Dendritic cell treated with granulocyte-macrophage colony-stimulating factor and Interleukin-4, amounts not matched to agents 40 ng/mL and 50 ng/mL, for 4 days (primary cell): ENCODE data around the gene CUBN.
"Not testable (repeated sequence)": the region's sequence is repeated elsewhere in the genome, so short reads cannot be mapped to it uniquely, and the experiment has no call there.

ENCODE experiments used
- H3K27ac Mint-ChIP-seq: one replicate; pipeline ENCODE4 v1.8.0; 2022; ENCODE audit warnings: mild to moderate bottlenecking, mixed read lengths
- H3K27me3 Mint-ChIP-seq: one replicate; pipeline ENCODE4 v1.8.0; 2022; ENCODE audit warnings: mild to moderate bottlenecking, mixed read lengths
- H3K36me3 Mint-ChIP-seq: one replicate; pipeline ENCODE4 v1.8.0; 2022; ENCODE audit warnings: low read depth, mixed read lengths
- H3K4me1 Mint-ChIP-seq: one replicate; pipeline ENCODE4 v1.8.0; 2022; ENCODE audit warnings: low read depth, mixed read lengths
- H3K4me3 Mint-ChIP-seq: one replicate; pipeline ENCODE4 v1.8.0; 2022; ENCODE audit warnings: mild to moderate bottlenecking, moderate library complexity, mixed read lengths
- H3K9me3 Mint-ChIP-seq: one replicate; pipeline ENCODE4 v1.8.0; 2022; ENCODE audit warnings: mixed read lengths
- intact Hi-C: fragments of 100-400 bp; cut with micrococcal nuclease; formaldehyde crosslinking; loops from one replicate; pipeline ENCODE4 v1.15.0; 2022

Gene CUBN

DNA sequence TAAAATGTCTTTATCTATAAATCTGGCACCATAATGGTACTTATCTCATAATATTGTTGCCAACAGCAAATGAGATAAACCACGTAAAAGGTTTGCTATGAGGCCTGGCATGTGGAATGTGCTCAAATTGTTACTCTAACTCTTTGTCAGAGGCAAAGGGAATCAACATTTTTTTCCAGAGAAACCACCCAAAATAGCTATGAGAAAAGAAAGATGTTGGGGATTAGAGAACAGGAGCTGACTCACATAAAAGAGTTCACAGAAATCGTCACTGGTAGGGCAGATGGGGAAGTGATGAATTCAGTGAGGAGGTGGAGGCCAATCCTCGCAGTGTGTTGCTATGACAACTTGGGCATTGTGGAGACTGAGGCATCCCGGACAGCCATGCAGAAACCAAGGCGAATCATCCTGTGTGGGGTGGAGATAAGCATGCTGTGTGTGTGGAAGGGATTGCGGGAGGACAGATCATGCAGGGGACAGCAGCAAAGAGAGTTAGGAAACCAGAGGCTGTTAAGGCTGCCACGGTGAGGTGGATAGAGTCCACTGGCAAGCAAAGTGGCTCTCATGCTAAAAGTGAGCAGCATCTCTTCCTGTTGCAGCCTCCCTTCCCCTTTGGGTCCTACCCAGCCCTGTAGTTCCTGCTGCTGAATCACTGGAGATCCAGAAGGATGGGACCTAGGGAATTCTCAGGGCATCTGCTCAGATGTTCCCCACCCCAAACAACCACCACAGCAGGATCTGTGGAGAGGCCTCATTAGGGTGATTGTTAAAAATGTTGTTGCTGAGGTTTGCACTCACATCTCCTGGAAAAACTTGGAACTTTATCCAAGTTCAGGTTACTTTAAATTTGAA lies 103.9 kb downstream of the CUBN start:
- Mint-ChIP-seq H3K27ac (peak overlapping the region; percentile 89), H3K27me3 (no peaks in the 10 kb centered on the region), H3K36me3 (no peaks in the 10 kb centered on the region), H3K9me3 (no peaks in the 10 kb centered on the region), H3K4me3 (peak overlapping the region; percentile 44), H3K4me1 (peaks cover 39% of the 10 kb centered on the region)
- intact Hi-C loops = loop anchor here (2.0 kb wide), 1 partner anchor 203 kb away; the partner anchor contains the start of gene VIM

DNA sequence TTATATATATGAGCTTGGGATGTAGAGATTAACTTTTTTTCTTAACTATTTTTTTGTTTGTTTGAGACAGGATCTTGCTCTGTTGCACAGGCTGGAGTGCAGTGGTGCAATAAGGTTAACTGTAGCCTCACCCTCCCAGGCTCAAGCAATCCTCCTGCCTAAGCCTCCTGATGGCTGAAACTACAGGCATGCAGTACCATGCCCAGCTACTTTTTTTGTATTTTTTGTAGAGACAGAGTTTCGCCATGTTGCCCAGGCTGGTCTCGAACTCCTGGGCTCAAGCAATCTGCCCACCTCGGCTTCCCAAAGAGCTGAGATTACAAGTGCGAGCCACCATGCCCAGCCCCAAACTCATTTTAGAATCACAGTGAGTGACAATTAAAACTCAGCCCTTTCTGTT lies 105.2 kb downstream of the CUBN start:
- Mint-ChIP-seq H3K4me3 (no peak overlapping the region), H3K9me3 (peaks cover under 1% of the 10 kb centered on the region), H3K27me3 (no peaks in the 10 kb centered on the region), H3K4me1 (peaks cover 34% of the 10 kb centered on the region), H3K36me3 (no peaks in the 10 kb centered on the region), H3K27ac (peak overlapping the region; percentile 83)
- intact Hi-C loops = loop anchor here (1.0 to 5.0 kb wide), 3 partner anchors 112 to 204 kb away; partner anchors contain the start of gene VIM

DNA sequence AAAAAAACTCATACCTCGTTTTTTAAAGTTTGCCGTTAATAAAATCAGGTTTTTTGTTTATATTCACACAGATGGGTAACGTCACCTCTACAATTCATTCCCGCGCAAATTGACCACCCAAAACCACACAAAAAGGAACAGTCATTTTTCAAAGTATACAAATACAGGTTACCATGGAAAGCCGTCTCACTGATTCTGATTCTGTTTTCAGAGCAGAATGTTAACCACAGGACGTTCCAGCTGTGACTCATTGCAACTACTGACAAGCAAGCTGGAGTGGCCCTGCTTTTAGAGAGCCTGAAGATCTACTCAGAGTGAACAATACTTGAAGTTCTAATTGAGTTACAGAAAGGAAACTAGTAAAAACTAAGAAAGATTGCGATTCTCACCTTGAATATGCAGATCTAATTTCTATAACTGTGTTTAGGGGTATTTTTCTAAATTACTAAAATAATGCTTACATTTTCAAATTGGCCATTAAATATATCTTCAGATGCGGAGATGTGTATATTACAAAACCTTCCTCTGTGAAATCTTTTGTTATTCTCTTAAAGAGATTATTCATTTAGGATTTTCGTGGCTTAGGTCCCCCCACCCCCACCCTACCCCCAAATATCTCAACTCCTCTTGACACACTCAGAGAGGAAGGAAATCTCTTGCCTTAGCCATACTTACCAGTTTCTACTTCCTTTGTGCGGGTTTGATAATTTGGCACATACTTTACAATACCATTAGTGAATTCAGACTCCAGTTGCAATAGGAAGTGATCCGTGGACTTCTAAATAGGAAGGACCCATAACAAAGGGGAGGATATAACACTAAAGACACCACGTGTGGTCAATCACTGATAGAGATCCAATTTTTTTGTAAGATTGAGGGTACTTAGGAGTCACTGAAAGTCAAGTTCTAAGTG lies 106.0 kb downstream of the CUBN start:
- Mint-ChIP-seq H3K27me3 (no peaks in the 10 kb centered on the region), H3K4me1 (peaks cover 26% of the 10 kb centered on the region), H3K36me3 (no peaks in the 10 kb centered on the region), H3K4me3 (peak overlapping the region; percentile 11), H3K9me3 (peaks cover 7% of the 10 kb centered on the region), H3K27ac (peak overlapping the region; percentile 83)
- intact Hi-C loops = loop anchor here (1.0 to 5.0 kb wide), 3 partner anchors 111 to 205 kb away; partner anchors contain the start of gene VIM

DNA sequence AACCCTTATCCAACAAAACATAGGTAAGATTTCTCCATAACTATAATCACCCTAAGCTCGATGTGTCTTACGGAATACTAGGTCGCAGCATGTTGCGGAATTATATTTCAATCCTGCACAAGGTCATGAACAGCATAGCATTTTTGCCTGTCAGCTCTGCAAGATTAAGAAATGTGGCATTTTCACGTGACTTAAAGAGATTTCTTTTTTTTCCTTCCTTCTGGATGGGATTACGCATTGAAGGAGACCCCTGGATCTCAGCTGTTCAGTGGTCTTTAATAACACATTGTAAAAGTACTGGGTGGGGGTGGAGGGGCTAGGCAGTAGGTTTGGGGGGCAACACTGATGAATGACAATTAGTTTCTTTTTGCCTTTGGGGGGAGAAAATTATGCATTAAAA lies 106.7 kb downstream of the CUBN start:
- H3K4me3 Mint-ChIP-seq = no peak overlapping the region

DNA sequence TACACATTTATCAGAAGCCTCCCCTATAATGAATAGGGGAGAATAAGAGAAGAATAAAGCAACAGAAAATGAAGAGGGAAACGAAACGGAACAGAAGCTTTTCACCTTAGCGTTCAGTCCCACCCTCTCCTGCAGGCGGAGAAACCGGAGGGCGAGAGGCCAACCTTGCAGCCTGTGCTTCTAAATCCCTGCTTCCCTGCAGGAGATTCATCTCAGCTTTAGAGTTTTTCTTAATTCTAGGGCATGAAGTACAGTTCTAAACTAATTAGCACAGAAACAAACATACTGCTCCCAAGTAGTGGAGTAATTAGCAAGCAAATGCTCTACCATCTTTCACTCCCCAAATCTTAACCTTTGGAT lies 107.2 kb downstream of the CUBN start:
- peak overlapping the region; percentile 83 for H3K27ac Mint-ChIP-seq
- peaks cover 7% of the 10 kb centered on the region for H3K9me3 Mint-ChIP-seq
- H3K4me3 Mint-ChIP-seq = no peak overlapping the region
- intact Hi-C loops = loop anchor here (5.0 kb wide), 1 partner anchor 110 kb away; no protein-coding TSS in a partner anchor
- peaks cover 22% of the 10 kb centered on the region for H3K4me1 Mint-ChIP-seq
- H3K36me3 Mint-ChIP-seq = no peaks in the 10 kb centered on the region
- no peaks in the 10 kb centered on the region for H3K27me3 Mint-ChIP-seq

More for the DNA sequence above, 106.7 kb downstream of the CUBN start:
- peak overlapping the region; percentile 83 for H3K27ac Mint-ChIP-seq
- no peaks in the 10 kb centered on the region for H3K27me3 Mint-ChIP-seq
- peaks cover 7% of the 10 kb centered on the region for H3K9me3 Mint-ChIP-seq
- peaks cover 22% of the 10 kb centered on the region for H3K4me1 Mint-ChIP-seq
- no peaks in the 10 kb centered on the region for H3K36me3 Mint-ChIP-seq
- intact Hi-C loops = loop anchor here (5.0 kb wide), 1 partner anchor 111 kb away; no protein-coding TSS in a partner anchor

DNA sequence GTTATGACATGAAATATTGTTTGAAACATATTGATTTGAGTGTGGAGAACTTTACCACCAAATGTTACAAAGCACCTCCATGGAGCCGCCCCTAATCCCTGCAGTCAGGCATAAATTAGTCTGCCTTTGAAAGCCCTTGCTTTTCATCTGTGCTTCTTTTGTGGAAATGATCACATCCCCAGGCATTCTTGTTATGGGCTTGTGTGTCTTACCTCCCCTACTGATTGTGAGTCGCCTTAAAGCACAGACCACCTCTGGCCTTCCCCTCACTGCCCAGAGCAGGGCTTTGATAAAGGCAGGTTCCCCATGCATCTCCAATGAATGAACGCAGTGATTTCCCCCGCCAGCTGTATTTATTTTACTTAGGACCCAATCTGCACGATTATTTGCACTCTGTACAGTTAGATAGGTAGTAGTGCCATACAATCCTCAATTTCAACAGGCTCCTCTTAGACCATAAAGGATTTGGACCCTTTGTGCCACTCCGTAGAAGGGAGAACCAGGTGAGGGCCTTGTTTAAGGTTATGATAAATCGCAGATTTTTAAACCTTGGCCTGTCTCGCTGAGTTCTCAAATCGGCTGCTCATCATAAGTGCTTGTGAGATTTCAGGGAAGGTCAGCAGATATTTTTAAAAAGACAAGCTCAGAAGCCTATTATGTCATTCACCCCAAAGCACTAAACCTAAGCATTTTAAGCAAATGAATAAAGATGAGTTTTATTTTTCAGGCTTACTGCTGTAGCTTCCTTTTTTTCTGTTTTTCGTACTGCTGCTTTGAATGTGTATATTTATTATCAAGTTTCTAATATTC lies 107.8 kb downstream of the CUBN start:
- H3K27ac Mint-ChIP-seq = peak overlapping the region; percentile 83
- peaks cover 22% of the 10 kb centered on the region for H3K4me1 Mint-ChIP-seq
- H3K27me3 Mint-ChIP-seq = no peaks in the 10 kb centered on the region
- intact Hi-C loops = loop anchor here (5.0 kb wide), 1 partner anchor 110 kb away; no protein-coding TSS in a partner anchor
- no peak overlapping the region for H3K4me3 Mint-ChIP-seq
- peaks cover 7% of the 10 kb centered on the region for H3K9me3 Mint-ChIP-seq
- H3K36me3 Mint-ChIP-seq = no peaks in the 10 kb centered on the region

DNA sequence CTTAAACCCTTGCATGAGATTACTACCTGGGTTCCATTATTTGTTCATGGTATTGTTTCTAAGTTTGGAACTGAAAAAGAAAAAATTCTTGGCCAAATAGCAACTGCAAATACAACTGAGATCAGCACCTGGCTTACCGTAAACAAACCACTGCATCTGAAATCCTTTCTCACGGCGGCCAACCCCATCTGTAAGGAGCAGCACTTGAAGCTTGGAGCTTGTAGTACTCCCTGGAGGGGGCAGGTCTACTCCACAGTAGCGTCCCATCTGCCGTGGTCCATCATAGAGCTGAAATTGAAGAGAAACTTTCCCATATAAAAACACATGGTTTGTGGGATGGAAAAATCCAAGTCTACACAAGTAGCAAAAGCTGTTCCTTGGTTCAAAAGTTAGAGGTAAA lies 109.9 kb downstream of the CUBN start:
- Mint-ChIP-seq H3K27ac (no peak overlapping the region), H3K4me1 (peaks cover 14% of the 10 kb centered on the region)
- intact Hi-C loops = loop anchor here (5.0 kb wide), 1 partner anchor 107 kb away; no protein-coding TSS in a partner anchor

DNA sequence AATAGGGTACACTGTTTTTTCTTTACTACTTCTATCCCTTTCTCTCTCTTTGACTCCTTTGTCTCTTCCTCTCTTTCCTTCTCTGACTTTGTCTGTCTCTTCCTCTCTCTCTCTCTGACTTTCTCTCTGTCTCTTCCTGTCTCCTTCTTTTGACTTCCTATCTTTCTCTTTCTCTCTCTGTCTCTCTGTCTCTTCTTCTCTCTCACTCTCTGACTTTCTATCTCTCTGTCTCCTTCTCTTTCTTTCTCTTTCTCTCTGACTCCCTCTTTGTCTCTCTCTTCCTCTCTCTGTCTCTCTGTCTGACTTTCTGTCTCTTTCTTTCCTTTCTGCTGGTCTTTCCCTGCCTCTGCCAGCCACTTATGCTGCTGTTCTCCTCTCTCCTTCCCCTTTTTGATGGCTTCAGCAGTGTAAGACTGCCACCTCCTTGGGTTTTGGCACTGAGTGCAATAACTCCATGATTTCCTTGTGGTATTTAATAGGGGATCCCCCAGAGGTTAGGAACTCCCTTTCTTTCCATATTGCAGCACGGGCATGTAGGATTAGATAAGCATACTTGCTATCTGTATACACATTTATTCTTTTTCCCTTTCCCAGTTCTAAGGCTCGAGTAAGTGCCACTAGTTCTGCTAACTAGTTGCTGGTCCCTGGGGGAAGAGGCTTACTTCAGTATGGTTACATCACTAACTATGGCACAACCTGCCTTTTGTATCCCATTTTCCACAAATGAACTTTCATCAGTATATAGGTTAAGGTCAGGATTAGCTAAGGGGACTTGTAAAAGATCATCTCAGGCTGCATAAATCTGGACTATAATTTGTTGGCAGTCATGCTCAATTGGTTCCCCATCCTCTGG lies 116.3 kb downstream of the CUBN start:
- H3K4me3 Mint-ChIP-seq, H3K9me3 Mint-ChIP-seq, intact Hi-C loops, H3K36me3 Mint-ChIP-seq, H3K27me3 Mint-ChIP-seq: not testable (repeated sequence)
- Mint-ChIP-seq H3K27ac (peak overlapping the region; percentile 16), H3K4me1 (peaks cover 11% of the 10 kb centered on the region)

More for the DNA sequence above, 109.9 kb downstream of the CUBN start:
- Mint-ChIP-seq H3K27me3 (no peaks in the 10 kb centered on the region), H3K4me3 (no peak overlapping the region), H3K36me3 (no peaks in the 10 kb centered on the region), H3K9me3 (peaks cover 7% of the 10 kb centered on the region)

- peaks cover 11% of the 10 kb centered on the region for H3K4me1 Mint-ChIP-seq
- H3K9me3 Mint-ChIP-seq, H3K27me3 Mint-ChIP-seq, H3K36me3 Mint-ChIP-seq, intact Hi-C loops, H3K4me3 Mint-ChIP-seq: not testable (repeated sequence)
- peak overlapping the region; percentile 16 for H3K27ac Mint-ChIP-seq
Observed at GRCh38 chr10:17012731-17013130, 116.9 kb downstream of the CUBN start.

DNA sequence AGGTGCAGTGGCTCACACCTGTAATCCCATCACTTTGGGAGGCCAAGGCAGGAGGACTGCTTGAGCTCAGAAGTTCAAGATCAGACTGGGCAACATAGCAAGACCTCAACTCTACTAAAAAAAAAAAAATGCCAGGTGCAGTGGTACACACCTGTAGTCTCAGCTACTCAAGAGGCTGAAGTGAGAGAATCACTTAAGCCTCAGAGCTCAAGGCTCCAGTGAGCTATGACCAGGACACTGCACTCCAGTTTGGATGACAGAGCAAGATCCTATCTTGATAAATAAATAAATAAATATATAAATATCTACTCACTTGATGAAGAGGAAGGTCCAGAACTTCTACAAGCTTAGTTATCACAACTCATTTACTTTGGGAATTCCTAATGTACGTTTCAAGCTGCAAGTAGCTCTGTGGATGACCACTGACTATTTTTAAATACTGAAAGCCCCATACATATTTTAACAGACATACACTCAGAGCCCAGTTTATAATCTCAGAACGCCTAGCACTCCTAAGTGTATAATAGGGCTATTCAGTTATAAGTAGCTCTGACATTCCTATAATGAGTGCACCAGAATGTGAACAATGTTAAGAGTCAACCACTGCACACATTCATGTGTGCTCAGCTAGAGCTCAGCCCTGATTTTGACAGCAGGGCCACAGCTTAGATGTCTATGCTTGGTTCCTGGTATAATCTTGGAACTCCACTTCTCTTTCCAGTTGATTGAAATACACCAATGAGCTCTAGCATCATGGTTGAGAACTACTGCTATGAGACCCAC lies 119.1 kb downstream of the CUBN start:
- Mint-ChIP-seq H3K4me1 (peaks cover 17% of the 10 kb centered on the region), H3K9me3 (no peaks in the 10 kb centered on the region), H3K27ac (no peak overlapping the region), H3K36me3 (no peaks in the 10 kb centered on the region), H3K4me3 (no peak overlapping the region), H3K27me3 (no peaks in the 10 kb centered on the region)
- intact Hi-C loops = no loop called here

DNA sequence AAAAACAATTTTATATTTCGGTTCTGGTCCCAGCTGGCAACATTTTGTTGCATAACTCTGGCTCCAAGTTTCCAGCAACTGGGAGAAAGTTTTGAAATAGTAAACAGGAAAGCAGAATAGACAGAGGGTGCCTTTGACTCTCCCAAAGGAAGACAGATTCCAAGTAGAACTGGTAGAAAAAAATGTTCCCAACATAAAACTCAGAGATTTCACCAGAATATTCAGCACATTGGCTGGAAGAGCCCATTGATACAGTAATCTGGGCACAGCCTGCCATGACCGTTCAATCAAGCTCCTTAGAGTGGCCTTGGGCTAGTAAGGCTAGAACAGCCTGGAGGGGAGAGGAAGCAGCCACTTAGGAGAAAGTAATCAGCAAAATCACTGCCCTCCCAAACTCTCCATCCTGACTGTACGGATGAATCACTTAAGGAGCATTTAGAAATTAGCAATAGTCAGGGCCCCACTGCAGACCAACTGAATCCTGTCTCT lies 120.4 kb downstream of the CUBN start:
- Mint-ChIP-seq H3K9me3 (no peaks in the 10 kb centered on the region), H3K36me3 (no peaks in the 10 kb centered on the region), H3K4me3 (no peak overlapping the region), H3K4me1 (peaks cover 27% of the 10 kb centered on the region), H3K27ac (no peak overlapping the region), H3K27me3 (peaks cover 3% of the 10 kb centered on the region)
- intact Hi-C loops = no loop called here

DNA sequence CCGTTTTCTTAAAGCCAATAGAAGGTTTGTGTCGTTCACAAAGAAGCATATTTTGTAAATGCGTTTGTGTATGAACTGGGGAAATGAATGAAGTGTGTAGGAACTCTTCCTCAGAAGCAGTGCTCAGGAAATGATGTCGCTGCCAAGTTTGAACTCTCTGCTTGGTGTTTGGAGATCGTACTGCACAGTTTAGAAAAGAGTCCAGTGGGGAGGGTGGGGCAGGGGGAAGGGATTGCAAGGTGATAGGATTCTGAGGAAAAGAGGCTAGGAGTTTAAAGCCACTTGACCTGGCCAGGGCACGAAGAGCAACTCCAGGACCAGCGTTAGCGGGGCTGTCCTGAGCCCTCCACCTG lies 122.2 kb downstream of the CUBN start:
- Mint-ChIP-seq H3K4me3 (no peak overlapping the region), H3K36me3 (no peaks in the 10 kb centered on the region), H3K4me1 (peaks cover 30% of the 10 kb centered on the region), H3K9me3 (no peaks in the 10 kb centered on the region), H3K27me3 (peaks cover 10% of the 10 kb centered on the region), H3K27ac (no peak overlapping the region)
- intact Hi-C loops = no loop called here
